Lung (tissue), 12 donors: ENCODE measurements around the gene RNF152. TPM values are rescaled to one million over a fixed set of nuclear protein-coding genes. Genes with fewer than 3 reads are reported as not detected.

ENCODE experiments used
- ATAC-seq: fragments of 200-7000 bp; cut with Tn5 transposase; one replicate; pipeline ENCODE4 v1.9.1; 2020; ENCODE audit warnings: moderate number of reproducible peaks; ENCODE audit not compliant: insufficient read depth, low FRiP score
- DNase-seq, 3 donors: peaks; one replicate each; pipeline ENCODE4 v3.0.0-alpha.2; 2013 to 2017
- H3K27ac ChIP-seq, 2 donors: one replicate each; pipeline ENCODE4 v1.5.1; 2013; ENCODE audit warnings: mild to moderate bottlenecking in 2 of 2, moderate library complexity in 2 of 2, control low read depth in 1 of 2, inconsistent platforms in 1 of 2, low read depth in 1 of 2, low read length in 1 of 2
- H3K27me3 ChIP-seq, 3 donors: one replicate each; pipeline ENCODE4 v1.5.1; 2013; ENCODE audit warnings: low read length in 2 of 3; ENCODE audit not compliant: control insufficient read depth in 3 of 3, insufficient read depth in 3 of 3
- H3K36me3 ChIP-seq, 4 donors: one replicate each; pipeline ENCODE4 v1.5.1; 2013; ENCODE audit warnings: low read length in 4 of 4, mild to moderate bottlenecking in 1 of 4, moderate library complexity in 1 of 4; ENCODE audit not compliant: control insufficient read depth in 4 of 4, insufficient read depth in 4 of 4
- H3K4me1 ChIP-seq, 5 donors: one replicate each; pipeline ENCODE4 v1.5.1; 2013; ENCODE audit warnings: low read length in 5 of 5, mild to moderate bottlenecking in 2 of 5, moderate library complexity in 1 of 5; ENCODE audit not compliant: control insufficient read depth in 5 of 5, insufficient read depth in 5 of 5
- H3K4me3 ChIP-seq: one replicate; pipeline ENCODE4 v1.5.1; 2013; ENCODE audit warnings: mild to moderate bottlenecking, control low read depth, moderate library complexity
- H3K9ac ChIP-seq, 2 donors: one replicate each; pipeline ENCODE4 v1.5.1; 2013; ENCODE audit warnings: low read length in 2 of 2, control low read depth in 1 of 2; ENCODE audit not compliant: insufficient read depth in 1 of 2
- H3K9me3 ChIP-seq, 4 donors: one replicate each; pipeline ENCODE4 v1.5.1; 2013; ENCODE audit warnings: low read length in 3 of 4, mild to moderate bottlenecking in 1 of 4, moderate library complexity in 1 of 4; ENCODE audit not compliant: control insufficient read depth in 4 of 4, insufficient read depth in 3 of 4
- WGBS, 2 donors: extraction: QIAGEN DNeasy Blood & Tissue Kit; methylation state at CpG; one replicate each; pipeline ENCODE4 v1.1.7; 2013; 5-methylcytosine and 5-hydroxymethylcytosine counted together
- polyA plus RNA-seq, 2 donors: library from polyadenylated mRNA; stranded (reverse); fragments of 200-250 nt; gene quantifications; one replicate each; pipeline ENCODE4 v1.2.1, GENCODE V29; 2013
- total RNA-seq, 2 donors: library from RNA; depleted of rRNA in 1 of 2; stranded (reverse); fragments of >200 nt in 1 of 2; gene quantifications; one replicate each; pipeline ENCODE4 v1.2.1, GENCODE V29; 2014 to 2021
- TF ChIP-seq, protein P1 (sequence below): IDR thresholded peaks from 2 replicates; pipeline ENCODE4 v1.5.1; 2012; ENCODE audit warnings: mild to moderate bottlenecking; ENCODE audit errors: control extremely low read depth, extremely low read depth
- donor health status: control.
- donor health status: control.
- donor health status: Bipolar disorder and iron deficiency.
- donor health status: healthy.
- donor health status: DM: yes; HTN: yes; CAD: no.

Gene RNF152
- total and polyA plus RNA-seq, 4 donors = 1.1 to 55.6 (median 9.6) TPM

DNA sequence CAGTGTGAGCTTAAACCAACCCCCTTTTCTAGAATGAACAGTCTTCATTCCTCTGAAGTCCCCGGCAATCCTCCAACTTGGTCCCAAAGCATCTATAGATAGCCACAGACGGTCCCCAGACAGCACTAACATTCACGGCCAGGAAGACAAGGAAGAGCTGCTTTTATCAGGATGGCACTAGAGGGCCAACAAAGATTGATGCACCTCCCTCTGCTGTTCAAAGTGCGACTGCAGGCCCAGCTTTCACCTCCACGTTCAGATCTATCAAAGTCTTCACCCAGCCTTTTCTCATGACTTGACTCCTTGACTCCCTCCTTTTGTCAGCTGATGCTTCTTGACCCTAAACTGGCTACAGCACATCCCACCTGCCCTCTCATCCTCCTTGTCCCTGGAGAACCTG is 54.3 kb downstream of the RNF152 start:
- peaks cover 0 to 7% (median 0%) of the 10 kb centered on the region in 5 donors for H3K4me1 ChIP-seq
- TF ChIP-seq, protein P1, sequence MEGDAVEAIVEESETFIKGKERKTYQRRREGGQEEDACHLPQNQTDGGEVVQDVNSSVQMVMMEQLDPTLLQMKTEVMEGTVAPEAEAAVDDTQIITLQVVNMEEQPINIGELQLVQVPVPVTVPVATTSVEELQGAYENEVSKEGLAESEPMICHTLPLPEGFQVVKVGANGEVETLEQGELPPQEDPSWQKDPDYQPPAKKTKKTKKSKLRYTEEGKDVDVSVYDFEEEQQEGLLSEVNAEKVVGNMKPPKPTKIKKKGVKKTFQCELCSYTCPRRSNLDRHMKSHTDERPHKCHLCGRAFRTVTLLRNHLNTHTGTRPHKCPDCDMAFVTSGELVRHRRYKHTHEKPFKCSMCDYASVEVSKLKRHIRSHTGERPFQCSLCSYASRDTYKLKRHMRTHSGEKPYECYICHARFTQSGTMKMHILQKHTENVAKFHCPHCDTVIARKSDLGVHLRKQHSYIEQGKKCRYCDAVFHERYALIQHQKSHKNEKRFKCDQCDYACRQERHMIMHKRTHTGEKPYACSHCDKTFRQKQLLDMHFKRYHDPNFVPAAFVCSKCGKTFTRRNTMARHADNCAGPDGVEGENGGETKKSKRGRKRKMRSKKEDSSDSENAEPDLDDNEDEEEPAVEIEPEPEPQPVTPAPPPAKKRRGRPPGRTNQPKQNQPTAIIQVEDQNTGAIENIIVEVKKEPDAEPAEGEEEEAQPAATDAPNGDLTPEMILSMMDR = no peak
- 86 to 90% methylated on average over 5 of the region's 5 CpGs for WGBS, 2 donors
- H3K9ac ChIP-seq = no peak overlapping the region
- no peaks in the 10 kb centered on the region for H3K27me3 ChIP-seq
- H3K36me3 ChIP-seq = no peaks in the 10 kb centered on the region
- peaks cover 0 to 2% (median 0%) of the 10 kb centered on the region in 4 donors for H3K9me3 ChIP-seq
- no peak for ATAC-seq
- no peak overlapping the region for H3K4me3 ChIP-seq
- DNase-seq = no peak
- H3K27ac ChIP-seq = no peak overlapping the region

DNA sequence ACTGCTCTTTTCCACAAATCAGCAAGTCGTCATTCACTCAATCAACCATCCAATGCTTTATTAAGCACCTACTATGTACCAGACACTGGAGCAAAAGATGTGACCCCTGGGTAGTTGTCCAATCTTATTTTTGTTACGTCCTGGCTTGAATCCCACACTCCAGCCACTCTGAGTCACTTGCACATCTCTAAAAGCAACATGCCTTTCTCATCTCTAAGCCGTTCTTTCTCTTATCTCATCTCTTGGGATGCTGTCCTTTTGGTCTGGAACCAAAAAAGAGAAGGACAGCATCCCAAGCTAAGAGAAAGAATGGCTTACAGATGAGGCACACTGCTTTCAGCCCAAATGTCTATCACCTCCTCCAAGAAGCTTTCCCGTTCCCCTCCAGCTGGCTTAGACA is 58.8 kb downstream of the RNF152 start:
- no peaks in the 10 kb centered on the region for H3K27me3 ChIP-seq
- no peak for DNase-seq
- H3K9me3 ChIP-seq = peaks cover 0 to 2% (median 0%) of the 10 kb centered on the region in 4 donors
- ATAC-seq = no peak
- H3K27ac ChIP-seq = no peak overlapping the region
- TF ChIP-seq, protein P1 = no peak
- 71 to 72% methylated on average over 4 of the region's 4 CpGs for WGBS, 2 donors
- H3K36me3 ChIP-seq = no peaks in the 10 kb centered on the region
- peaks cover 0 to 17% (median 4%) of the 10 kb centered on the region in 5 donors for H3K4me1 ChIP-seq
- H3K9ac ChIP-seq = no peak overlapping the region
- no peak overlapping the region for H3K4me3 ChIP-seq

DNA sequence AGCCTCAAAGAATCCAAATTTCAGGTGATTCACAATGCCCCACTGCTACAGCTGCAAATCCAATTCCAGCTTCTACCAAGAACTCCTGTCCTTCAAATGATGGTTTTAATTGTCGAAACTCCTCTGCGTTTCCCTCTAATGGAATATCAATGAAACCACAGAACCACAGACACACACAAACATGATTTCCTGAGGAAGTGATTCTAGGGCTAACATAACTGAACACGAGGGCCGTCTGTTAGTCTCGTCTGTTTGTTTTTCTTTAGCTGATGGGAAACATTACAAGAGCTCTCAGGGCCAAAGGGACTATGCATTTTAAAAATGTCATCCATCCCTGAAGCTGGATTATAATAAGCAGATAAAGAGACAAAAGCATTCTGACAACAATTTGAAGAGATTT is 59.4 kb downstream of the RNF152 start:
- WGBS, 2 donors = 8 to 16% methylated on average over 5 of the region's 5 CpGs
- Histone ChIP-seq H3K27me3 (no peaks in the 10 kb centered on the region), H3K9ac (no peak overlapping the region), H3K27ac (no peak overlapping the region), H3K9me3 (peaks cover 0 to under 1% (median 0%) of the 10 kb centered on the region in 4 donors), H3K4me1 (peaks cover 0 to 17% (median 4%) of the 10 kb centered on the region in 5 donors), H3K4me3 (no peak overlapping the region), H3K36me3 (no peaks in the 10 kb centered on the region)
- ATAC-seq (no peak), DNase-seq (peak in 2 of 3 donors; percentile 26 to 39)
- TF ChIP-seq, protein P1 = no peak

GRCh38 chr18:61832858-61833257 is 59.9 kb downstream of the RNF152 start:
- H3K36me3 ChIP-seq = no peaks in the 10 kb centered on the region
- no peak overlapping the region for H3K27ac ChIP-seq
- TF ChIP-seq, protein P1 = no peak
- H3K9me3 ChIP-seq = no peaks in the 10 kb centered on the region
- DNase-seq (no peak), ATAC-seq (no peak)
- H3K4me3 ChIP-seq = no peak overlapping the region
- WGBS, 2 donors = 41 to 56% methylated on average over 2 of the region's 2 CpGs
- H3K4me1 ChIP-seq = peaks cover 0 to 17% (median 6%) of the 10 kb centered on the region in 5 donors
- no peaks in the 10 kb centered on the region for H3K27me3 ChIP-seq
- H3K9ac ChIP-seq = no peak overlapping the region
